Stimulated activated CD4-positive, alpha-beta T cell treated with anti-CD3 and anti-CD28 coated beads, Interleukin-4, amount 100 ng/mL, for 1 hour (primary cell): ENCODE measurements around the gene FOXD1.

Source experiments
- DNase-seq: peaks from one replicate; pipeline ENCODE4 v3.0.0-alpha.2; 2020

The FOXD1 gene

DNA sequence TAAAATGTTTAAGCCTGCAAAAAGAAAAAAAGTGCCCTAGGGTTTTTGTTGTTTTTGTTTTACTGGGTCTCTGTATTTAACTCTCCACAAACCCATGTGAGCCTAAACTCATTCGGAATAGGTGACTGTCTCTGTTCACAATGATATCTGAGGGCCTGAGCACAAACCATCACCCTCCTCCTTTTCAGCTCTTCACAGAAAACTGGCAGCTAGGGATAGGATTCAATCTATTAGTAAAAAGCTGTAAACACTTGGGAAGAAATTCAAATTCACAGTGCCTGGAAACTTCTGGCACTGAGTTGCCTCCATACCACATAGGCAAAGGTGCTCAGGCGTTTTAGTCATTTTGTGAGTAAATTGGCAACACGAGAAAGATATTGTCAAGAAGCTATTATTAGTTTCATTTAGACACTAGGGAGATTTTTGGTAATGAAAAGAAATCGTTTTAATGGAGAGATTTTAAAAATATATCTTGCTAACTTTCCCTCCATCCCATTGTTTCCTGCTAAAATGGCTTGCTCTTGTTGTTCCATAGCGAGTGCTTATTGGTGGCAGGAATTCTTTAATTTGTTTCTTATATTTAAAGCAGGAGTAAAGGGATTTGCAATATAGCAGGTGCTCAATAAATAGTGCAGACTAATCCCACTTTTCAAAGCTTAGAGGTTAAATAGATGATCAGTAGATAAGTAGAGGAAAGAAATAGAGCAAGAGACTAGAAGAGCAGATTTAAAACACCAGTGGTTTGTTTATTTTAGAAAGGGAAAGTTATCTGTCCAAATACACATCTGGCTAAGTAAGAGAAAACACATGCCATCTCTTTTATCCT, 9.7 kb downstream of the FOXD1 start:
- no peak for DNase-seq

DNA sequence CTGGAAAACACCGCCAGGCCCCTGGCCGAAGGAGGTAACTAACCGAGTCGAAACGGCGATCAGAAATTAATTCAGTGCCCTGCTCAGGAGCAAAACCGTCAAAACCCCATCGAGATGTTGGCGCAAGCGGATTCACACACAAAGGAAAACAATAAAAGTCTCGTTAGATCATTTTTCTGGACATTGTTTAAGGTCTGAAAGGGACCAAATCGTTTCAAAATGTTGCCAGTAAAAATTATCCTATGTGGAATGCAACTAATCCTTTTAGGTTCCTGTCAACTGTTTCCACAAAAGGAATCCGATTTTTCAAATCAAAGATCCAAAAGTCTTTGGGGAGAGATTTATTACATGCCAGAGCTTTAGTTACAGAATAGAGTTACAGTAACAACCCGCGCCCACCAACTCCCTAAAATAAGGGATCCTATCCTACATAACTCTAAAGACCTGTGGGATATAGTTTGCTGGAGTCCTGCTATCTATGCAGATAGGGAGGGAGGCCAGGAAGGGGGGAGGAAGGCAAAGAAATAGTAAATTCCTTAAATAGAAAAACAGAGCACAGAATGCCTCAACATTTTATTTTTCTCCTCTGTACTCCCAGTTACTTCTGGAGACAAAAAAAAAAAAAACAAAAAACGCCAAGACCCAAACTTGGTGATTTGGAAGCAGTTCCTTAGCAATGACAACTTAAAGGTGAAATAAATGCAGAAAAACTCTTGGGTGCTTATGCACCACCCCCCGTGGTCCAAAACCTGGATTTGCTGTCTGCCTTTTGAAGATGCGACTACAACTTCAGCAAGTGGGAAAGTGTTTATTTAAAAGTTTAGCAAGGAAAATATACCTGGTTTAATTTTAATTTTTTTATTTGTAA, 10.6 kb downstream of the FOXD1 start:
- no peak for DNase-seq

DNA sequence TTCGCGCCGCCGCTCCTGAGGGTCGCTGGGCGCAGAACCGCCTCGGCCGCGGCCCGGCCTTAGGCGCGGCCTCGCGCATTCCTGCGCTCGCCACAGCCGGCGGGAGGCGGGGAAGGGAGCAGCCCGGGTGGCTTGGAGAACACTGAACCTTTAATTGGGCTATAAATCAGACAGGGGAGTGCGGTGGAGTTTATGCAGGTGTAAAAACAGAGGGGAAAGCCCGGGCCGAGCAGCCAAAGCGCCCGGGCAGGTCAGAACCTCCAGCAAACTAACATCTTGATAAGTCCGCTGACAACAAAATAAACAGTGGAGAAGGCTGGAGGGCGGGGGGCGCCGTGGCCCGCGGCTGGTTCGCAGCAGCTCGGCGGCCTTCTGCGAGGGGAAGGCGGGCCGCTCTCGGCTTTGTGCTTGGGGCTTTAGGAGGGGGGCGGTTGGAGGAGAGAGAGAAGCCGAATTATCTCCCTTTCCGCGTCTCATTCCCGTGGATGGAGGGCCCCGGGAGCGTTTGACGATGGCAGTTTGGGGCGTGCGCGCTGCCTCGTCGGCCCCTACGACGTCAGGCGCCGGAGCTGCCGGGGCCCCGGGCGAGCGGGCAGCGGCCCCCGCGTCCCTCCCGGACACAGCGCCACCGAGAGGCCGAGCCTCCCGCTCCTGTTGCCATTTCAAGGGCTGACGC, 11.3 kb downstream of the FOXD1 start:
- no peak for DNase-seq

DNA sequence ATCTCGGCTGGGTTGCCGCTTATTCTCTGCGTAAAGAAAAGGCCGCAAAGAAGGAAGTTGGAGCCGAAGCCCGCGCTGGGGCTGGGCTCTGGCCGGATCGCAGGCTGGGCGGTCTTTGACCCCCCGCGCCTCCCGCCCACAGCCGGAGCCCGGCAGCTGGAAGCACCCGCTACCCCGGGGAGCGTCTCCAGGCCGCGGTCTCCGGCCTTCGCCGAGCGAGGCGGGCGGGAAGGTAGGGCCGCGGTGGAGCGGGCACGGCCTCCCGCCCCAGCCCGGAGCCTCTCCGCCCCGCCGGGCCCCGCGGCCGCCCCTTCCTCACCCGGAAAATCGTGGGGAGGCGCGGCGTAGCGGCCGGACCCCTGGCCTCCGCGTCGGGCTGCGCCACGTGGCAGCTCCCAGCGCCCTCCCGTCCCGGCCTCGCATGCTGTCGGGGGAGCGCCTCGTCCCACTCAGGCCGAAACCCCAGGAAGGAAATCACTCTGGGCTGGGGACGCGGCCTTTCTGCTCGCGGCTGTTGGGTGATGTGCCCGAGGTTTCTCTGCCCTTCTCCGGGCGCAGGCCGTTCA, 12.0 kb downstream of the FOXD1 start:
- no peak for DNase-seq

DNA sequence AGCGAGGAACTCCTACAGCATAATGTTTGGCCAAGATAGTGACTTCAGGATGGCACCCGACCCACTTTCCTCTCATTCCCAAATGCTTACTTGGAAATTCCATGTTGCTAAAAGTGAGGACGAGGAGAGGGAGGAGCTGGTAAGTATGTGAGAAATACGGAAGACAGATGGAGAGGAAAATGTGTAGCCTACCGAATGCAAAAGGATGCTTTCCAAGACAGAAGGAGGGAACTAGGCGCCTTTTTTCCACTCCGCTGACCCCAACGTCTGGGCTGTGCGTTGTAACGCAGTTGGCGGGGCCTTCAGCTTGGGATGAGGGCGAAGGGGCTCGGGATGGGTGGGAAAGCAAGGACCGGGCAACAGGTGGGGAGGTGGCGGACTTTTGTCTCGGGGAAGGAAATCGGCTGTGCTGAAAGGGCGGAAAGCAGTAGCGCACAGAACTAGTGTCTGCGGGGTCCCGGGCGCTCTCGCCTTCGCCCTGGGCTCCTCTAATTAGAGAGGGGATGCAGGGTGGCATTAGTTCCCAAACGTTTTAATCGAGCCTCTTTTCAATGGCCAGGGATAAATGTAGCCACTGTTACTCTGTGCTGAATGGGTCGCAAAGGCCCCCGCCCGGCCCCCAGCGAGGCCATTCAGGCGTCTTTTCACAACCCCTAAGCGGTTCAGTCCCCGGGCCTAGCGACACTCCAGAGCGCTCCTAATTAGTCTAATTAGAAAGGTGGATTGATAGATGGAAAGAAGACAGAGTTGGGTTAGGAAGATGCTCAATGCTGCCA, 12.6 kb downstream of the FOXD1 start:
- no peak for DNase-seq

DNA sequence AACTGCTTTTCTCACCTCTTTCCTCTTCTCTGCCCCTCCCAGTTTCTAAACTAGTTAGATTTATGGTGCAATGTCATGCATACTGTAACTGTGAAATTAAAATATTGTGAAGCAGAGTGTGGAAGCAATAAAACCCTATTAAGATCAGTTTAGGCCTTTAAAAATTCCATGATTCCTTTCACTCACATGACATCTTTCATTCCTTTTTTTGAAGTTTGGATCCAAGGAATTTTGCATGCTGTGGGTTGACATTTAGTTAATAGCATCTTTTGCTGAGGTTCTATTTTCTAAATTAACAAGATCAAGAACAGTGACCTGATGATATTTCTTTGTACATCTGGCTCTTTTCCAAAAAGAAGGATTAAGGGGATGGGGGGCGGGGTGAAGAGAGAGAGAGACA, 13.7 kb downstream of the FOXD1 start:
- DNase-seq, result no peak

DNA sequence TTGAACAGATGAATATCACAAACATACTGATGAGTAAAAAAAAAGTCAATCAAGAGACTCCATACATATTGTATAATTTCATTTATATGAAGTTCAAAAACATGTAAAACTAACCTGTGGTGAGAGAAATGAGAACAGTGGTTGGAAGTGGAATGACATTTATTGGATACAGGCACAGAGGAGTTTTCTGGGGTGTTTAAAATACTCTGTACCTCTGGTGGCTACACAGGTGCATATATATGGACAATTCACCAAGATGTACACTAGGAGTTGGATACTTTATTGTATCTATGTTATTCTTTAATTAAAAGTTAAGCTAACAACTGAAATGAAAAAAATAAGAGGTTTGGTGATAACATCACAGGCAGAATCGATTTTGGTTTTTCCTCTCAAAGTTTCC, 14.1 kb downstream of the FOXD1 start:
- DNase-seq, result no peak

DNA sequence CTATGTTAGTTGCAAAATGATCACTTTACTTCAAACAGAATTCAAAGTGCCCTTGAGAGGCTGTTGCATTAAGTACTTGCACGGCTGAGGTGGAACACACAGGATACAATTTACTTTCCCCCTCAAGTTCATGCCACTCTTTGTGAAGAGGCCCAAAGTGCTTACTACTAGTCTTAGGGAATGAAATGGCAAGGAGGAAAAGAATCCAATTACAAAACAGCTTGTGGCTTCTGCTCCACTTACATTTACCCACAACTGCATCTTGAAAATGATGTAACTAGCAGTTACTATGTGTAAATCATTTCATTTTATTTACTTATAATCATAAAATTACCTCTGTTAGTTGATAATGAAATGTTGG, 14.6 kb downstream of the FOXD1 start:
- DNase-seq, result no peak

DNA sequence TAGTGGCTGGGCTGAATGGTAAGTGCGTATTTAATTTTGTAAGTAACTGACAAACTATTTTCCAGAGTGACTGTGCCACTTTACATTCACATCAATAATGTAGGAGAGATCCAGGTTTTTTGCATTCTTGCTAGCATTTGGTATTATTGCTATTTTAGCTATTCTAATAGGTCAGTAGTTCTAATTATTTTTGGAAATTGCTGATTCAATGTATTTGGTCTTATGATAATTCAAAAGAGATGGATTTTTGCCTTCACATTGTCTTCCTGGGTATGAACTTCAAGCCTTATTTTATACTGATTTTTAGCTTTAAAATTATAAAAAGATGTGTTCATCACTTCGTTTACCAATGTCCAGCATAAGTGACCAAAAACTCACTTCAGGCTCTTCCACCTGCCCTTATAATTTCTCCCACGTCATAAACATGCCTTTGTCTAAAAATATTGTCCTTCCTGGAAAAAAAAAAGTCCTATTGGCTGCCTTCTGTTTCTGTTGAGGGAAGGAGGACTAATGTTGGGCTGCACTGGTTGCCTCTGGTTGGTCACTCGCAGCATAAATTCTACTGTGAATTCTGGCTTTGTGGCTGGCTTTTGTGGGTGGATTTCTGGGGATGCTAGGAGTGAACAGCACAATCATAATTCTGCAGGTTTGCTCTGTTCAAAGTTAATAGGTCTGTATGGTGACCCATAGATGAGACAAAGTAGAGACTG, 15.2 kb downstream of the FOXD1 start:
- DNase-seq, result no peak

DNA sequence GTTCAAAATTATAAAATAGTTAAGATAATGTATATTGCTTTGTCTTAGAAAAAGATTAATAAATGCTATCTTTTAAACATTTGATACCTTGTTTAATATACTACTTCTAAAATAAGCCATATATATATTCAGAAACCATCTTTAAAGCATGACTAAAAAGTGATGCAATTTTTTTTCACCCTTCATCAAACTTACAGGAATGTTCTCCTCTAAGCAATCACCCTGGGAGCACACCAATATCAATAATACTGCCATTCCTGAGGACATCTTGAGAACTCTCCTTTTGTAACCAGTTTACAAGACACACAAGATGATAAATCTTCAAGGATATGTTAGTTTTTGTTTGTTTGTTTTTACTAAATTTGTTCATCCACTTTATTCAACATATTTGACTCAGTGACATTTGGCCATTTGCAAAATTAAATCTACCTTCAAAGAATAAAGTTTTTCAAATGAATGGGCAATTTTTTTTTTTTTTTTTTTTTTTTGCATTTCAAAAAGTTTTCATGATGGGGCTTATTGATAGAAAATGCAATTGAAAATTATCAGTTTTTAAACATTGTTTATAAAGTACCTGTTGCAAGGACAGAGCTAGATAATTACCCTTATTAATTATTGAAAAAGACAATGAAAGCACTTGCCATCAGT, 17.2 kb downstream of the FOXD1 start:
- DNase-seq, result no peak

DNA sequence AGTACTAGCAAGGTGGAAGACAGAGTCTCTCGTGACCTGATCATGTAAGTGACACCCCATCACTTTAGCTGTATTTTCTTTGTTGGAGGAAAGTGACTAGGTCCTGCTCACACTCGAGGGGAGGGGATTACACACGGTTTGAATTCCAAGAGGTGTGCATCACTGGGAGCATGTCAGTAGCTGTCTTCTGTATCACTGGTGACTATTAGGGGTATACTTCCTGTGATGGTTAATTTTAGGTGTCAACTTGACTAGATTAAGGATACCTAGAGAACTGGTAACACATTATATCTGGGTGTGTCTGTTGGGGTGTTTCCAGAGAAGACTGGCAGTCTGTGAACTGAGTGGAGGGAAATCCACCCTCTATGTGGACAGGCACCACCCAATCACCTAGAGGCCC, 22.5 kb downstream of the FOXD1 start:
- no peak for DNase-seq

DNA sequence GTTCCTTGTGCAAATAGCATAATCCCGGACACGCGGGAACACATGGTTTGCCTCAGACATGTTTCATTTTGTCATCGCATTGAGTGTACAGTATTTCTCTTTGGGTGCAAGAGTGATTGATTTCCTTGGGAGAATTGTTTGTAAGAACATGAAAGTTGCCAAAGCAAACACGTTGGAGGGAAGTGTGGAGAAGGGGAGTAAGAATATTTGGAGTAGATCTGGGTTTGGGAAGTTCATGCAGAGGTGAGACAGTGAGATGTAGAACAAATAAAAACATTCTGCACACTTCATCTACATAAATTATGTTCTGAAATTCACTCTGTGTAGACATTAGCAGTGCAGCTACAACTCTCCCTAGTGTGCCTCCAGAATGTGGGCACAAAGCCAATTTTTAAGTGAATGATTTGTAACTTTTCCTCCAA, 24.0 kb downstream of the FOXD1 start:
- DNase-seq, result no peak

DNA sequence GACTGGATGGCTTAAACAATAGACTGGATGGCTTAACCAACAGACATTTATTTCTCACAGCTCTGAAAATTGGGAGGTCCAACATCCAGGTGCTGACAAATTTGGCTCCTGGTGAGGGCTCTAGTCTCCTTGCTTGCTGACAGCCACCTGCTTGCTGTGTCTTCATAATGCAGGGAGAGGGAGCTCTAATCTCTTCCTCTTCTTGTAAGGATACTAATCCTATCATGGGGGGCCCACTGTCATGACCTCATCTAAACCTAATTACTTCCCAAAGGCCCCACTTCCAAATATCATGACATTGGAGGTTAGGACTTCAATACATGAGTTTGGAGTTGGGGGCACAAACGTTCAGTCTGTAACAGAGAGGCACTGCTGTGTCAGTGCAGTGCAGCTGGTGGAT, 26.4 kb downstream of the FOXD1 start:
- no peak for DNase-seq

DNA sequence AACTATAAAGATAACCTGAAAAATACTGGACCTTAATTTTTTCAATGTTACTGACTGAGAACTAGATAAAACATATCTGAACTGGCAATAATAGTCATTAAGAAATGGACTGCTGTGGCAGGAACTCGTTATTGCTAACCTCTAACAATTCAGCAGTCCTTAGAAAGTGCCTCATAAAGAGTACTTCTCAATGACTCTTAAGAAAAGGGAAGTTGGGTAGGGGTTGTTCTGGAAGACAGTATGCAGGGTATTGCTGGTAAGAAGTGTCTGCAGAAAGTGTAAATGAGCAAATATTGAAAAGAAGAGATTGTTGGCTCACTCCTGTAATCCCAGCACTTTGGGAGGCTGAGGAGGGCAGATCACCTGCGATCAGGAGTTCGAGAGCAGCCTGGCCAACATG, 27.9 kb downstream of the FOXD1 start:
- no peak for DNase-seq

DNA sequence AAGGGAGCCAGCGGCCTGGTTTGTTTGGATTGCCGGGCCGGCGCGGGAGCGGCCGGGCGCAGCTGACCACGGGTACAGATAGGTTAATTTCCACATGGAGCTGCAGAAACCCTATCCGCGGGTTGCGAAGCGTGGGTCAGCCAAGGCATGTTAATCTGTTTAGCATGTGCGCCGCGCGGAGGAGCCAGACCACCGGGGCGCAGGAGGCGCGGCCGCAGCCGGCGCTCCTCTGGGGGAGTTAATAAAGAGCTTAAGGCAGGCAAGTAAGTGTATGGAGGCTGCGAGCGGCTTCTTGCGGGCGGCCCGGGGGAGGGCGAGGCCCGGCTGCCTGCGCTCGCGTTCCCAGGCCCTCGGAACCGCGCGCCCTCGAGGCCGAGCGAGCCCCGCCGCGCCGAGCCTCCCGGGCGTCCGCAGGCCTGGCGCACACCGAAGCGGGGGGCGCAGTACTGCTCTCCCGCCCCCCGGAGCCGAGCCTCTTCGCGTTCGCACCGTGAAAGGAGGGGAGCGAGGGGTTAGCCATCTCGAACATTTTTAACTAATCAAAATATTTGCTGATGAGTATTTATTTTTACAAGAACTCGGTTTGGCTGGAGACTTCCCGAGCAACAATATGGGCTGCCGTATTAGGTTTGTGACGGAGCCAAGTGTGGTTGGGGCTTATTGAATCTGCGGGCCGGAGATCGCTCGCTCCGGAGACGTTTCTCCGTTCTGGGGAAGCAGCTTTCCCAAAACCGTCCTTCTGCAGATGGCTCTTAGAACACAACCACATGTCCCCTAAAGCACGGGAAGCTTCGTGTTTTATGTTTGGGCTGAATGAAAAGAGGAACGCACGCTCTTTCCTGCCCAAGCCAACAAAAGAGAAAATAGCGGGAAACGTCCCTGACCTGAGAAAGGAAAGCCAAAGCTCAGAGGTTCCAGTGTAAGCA, 28.8 kb downstream of the FOXD1 start:
- no peak for DNase-seq

DNA sequence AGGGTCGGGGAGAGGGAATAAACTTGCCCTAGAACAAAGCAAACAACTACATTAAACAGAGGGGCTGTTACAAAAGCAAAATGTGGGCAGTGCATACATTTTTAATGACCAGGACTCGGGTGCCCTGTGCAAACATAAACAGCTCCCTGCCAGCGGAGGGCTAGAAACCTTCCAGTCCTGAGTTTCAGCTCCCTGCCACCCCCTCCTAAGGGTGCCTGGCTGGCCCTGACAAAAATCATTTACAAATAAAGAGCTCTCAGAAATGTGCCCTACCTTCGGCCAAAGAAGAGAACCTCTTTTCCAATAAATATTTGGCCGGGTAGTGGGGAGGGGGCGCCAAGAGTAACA, 29.5 kb downstream of the FOXD1 start:
- DNase-seq, result no peak

DNA sequence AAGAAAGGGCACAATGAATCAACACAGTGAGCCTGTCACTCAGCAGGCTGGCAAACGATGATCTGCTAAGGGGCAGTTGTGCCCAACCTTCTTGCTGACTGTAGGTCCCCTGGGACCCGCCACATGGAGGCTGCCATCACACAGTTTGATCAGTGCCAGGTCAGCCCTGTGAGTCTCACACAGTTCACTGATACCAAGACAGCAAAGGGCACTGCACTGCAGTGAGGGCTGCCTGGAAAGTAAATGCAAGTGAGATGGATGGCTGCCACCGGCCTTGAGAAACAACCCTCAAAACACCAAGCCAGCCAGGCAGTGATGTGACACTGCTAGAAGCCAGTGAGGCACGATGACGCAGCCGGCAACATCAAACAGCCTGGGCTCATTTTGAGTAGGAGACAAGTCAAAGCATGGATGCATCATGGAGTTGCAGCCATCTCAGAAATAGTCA, 30.3 kb downstream of the FOXD1 start:
- no peak for DNase-seq

DNA sequence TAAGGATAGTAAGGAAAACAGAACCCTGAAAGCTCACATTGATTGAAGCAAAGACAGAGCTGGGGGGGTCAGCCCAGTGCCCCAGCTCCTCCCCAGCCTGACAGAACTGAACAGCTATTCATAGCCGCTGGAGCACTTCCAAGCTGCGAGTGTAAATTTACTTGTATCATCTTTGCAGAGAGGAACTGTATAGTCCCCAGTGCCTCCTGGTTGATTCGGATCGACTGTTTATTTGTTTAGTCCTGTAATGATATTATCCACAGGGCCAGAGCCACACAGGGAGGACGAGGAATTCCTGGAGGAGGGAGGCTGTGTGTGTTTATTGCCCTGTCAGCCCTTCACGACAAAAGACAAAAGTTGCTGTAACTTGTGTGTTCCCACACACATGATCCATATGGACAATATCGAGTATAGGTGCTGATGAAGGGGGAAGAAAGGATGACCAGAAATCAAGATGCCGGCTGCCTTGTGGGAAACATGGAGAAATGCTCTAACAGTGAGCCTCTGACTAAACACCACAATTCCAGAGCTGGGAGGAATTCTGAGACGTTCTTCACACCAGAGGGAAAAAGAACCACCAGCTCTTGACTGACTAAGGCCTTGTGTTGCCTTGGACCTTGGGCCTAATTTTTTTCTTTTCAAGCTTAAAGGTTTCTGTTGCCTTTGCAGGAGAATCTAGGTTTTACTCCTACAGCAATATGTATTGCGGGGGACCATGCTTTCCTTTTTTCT, 31.1 kb downstream of the FOXD1 start:
- no peak for DNase-seq

DNA sequence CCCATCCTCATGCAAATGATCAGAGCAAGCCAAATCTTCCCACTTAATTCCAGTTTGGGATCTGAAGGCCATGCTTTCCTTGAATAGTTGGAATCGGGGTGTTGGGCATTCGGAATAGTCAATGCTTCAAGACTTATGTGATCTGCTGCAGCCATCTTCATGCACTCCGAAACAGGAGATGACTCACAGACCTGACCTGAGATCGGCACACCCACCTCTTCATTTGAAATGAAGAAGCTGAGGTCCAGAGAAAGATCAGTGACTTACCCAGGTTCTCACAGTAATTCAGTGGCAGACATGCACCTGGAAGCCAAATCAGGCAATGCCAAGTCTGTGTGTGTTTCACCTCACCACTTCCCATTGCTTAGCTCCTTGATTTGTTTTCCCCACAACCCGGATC, 33.0 kb downstream of the FOXD1 start:
- no peak for DNase-seq

DNA sequence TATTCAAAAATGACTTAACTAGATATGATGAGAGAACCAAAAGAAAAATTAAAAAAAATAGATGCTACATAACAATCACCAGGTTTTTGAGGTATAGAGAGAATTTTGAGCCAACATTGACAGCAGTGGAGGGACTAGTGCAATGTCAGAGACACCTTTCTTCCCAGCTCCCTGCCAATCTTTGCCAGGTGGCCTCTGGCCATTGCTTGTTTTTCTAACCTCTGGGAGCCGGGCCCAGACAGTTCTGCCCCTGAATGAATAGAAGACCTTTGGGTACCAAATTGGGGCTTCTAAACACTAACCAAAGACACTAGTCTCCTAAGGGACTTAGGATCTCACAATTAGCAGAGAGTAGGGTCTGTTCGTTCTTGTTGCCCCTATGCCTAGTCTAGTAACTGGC, 33.4 kb downstream of the FOXD1 start:
- DNase-seq, result no peak
